HepG2 (cell line): ENCODE data around the gene THEM5. TPM values are rescaled to one million over a fixed set of nuclear protein-coding genes. Genes with fewer than 3 reads are reported as not detected.

ENCODE experiments used
- ERF ChIP-seq: IDR thresholded peaks from 2 replicates; pipeline ENCODE4 v1.6.1; 2018; ENCODE audit warnings: missing biosample characterization, missing genetic modification reagents
- FOSL2 ChIP-seq: sonication (generic); formaldehyde crosslinking; IDR thresholded peaks from 2 replicates; pipeline ENCODE4 v1.4.0; 2020; ENCODE audit warnings: missing genetic modification reagents
- FOXA3 ChIP-seq: IDR thresholded peaks from 2 replicates; pipeline ENCODE4 v1.6.1; 2016; ENCODE audit warnings: missing genetic modification reagents, missing compliant biosample characterization
- GATAD2A ChIP-seq: IDR thresholded peaks from 2 replicates; pipeline ENCODE4 v1.6.1; 2016
- KDM5B ChIP-seq: sonication (generic); formaldehyde crosslinking; IDR thresholded peaks from 2 replicates; pipeline ENCODE4 v1.4.0; 2020; ENCODE audit warnings: missing genetic modification reagents, mild to moderate bottlenecking, borderline replicate concordance
- NCOA5 ChIP-seq: sonication (generic); formaldehyde crosslinking; IDR thresholded peaks from 2 replicates; pipeline ENCODE4 v1.4.0; 2020; ENCODE audit warnings: missing genetic modification reagents
- NFYB ChIP-seq: sonication (generic); formaldehyde crosslinking; IDR thresholded peaks from 2 replicates; pipeline ENCODE4 v1.4.0; 2020; ENCODE audit warnings: missing genetic modification reagents
- NR1H2 ChIP-seq: sonication (generic); formaldehyde crosslinking; IDR thresholded peaks from 2 replicates; pipeline ENCODE4 v1.8.1; 2022; ENCODE audit warnings: low read depth, missing genetic modification reagents, borderline replicate concordance
- RNF2 ChIP-seq: fragments of 450-650 bp; conservative IDR thresholded peaks from 2 replicates; pipeline ENCODE4 v1.6.1; 2016; ENCODE audit warnings: low read depth
- YEATS2 ChIP-seq: sonication (generic); formaldehyde crosslinking; IDR thresholded peaks from 2 replicates; pipeline ENCODE4 v1.4.0; 2020; ENCODE audit warnings: missing genetic modification reagents, borderline replicate concordance
- ZNF263 ChIP-seq: sonication (generic); formaldehyde crosslinking; IDR thresholded peaks from 2 replicates; pipeline ENCODE4 v1.4.0; 2020; ENCODE audit warnings: missing genetic modification reagents
- ZNF382 ChIP-seq: sonication (generic); formaldehyde crosslinking; IDR thresholded peaks from 2 replicates; pipeline ENCODE4 v1.5.0; 2020; ENCODE audit warnings: missing genetic modification reagents, mild to moderate bottlenecking, borderline replicate concordance
- ZNF589 ChIP-seq: sonication (generic); formaldehyde crosslinking; conservative IDR thresholded peaks from 2 replicates; pipeline ENCODE4 v1.8.0; 2022; ENCODE audit warnings: mild to moderate bottlenecking, moderate library complexity, missing genetic modification reagents
- polyA plus RNA-seq, 8 experiments: library from polyadenylated mRNA; depleted of rRNA in 3 of 8; stranded (reverse) in 7 of 8; unstranded in 1 of 8; fragments of >200 nt; fragmentation: Illumina TruSeq in 4 of 8; extraction: Trizol in 4 of 8; gene quantifications; 2 replicates each; pipeline versions ENCODE4 v1.2.1 to v1.2.3, GENCODE V29; 2011 to 2016; ENCODE audit warnings: low read depth in 4 of 8, missing spikeins in 1 of 8, mixed read lengths in 1 of 8; ENCODE audit not compliant: insufficient read depth in 1 of 8
- total RNA-seq, 5 experiments: library from RNA; depleted of rRNA; stranded (reverse); fragments of >200 nt; fragmentation: Illumina TruSeq; extraction: Trizol; gene quantifications; 2 replicates each; pipeline ENCODE4 v1.2.3, GENCODE V29; 2016; ENCODE audit warnings: low read depth in 1 of 5
- TF ChIP-seq, protein P1 (sequence below), 2 experiments: fragments of 450-650 bp in 1 of 2; sonication (generic) in 1 of 2; formaldehyde crosslinking in 1 of 2; IDR thresholded peaks; 2 replicates each; pipeline versions ENCODE4 v1.6.1 to v1.8.0; 2016 to 2022; ENCODE audit warnings: antibody characterized with exemption in 1 of 2, mild to moderate bottlenecking in 1 of 2, missing genetic modification reagents in 1 of 2
- TF ChIP-seq, protein P2 (sequence below): IDR thresholded peaks from 2 replicates; pipeline ENCODE4 v1.6.1; 2018; ENCODE audit warnings: missing genetic modification reagents, mild to moderate bottlenecking, missing compliant biosample characterization
- TF ChIP-seq, protein P3 (sequence below): sonication (generic); formaldehyde crosslinking; IDR thresholded peaks from 2 replicates; pipeline ENCODE4 v1.4.0; 2020; ENCODE audit warnings: missing genetic modification reagents

THEM5 gene
- total and polyA plus RNA-seq, 2 of the 13 experiments (the other 11 are each of a cell fraction or from before 2014, with no cell fraction given), result not detected

DNA sequence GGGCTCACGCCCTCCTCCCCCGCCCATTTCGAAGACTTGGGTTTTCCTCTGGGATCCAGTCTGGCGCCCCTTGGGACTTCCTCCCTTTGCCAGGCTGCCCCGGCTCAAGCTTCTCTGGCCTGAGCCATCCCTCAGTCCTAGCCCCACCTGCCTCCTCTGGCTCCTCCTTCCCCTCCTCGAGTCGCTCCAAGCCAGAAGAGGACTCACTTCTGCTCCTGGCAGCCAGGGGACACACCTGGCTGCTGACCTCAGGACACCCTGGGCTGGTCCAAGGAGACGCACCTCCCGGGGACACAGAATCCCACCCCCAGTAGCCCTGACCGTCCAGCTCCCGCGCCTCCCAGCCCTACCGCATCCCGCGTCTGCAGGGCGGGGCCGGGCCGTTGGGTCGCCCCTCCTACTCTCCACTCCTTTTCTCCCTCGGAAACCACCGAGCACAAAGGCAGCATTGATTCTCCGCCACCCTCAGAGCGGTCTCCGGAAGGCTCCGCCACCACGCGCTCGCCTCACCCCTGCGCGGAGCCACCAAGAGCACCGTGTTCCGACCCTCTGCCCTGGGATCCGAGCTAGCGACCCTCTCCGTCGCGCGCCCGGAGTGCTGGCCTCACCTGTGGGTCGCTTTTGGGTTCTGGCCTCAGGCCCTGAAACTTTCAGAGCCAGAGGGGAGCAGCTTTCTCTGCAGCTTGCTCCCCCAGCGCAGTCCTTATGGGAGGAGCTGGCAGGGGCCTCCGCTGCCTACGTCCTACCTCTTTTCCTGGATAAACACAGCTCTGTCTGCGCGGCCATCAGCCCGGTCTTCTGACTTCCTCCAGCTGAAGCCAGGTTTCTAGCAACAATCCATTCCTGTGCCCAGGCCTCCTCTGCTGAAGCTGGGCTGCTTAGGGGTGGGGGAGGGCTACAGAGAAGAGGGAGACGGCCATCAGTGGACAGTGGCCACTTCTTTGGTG lies 13.8 kb downstream of the THEM5 start, which contains the start of gene C2CD4D (continued):
- TF ChIP-seq, protein P1, sequence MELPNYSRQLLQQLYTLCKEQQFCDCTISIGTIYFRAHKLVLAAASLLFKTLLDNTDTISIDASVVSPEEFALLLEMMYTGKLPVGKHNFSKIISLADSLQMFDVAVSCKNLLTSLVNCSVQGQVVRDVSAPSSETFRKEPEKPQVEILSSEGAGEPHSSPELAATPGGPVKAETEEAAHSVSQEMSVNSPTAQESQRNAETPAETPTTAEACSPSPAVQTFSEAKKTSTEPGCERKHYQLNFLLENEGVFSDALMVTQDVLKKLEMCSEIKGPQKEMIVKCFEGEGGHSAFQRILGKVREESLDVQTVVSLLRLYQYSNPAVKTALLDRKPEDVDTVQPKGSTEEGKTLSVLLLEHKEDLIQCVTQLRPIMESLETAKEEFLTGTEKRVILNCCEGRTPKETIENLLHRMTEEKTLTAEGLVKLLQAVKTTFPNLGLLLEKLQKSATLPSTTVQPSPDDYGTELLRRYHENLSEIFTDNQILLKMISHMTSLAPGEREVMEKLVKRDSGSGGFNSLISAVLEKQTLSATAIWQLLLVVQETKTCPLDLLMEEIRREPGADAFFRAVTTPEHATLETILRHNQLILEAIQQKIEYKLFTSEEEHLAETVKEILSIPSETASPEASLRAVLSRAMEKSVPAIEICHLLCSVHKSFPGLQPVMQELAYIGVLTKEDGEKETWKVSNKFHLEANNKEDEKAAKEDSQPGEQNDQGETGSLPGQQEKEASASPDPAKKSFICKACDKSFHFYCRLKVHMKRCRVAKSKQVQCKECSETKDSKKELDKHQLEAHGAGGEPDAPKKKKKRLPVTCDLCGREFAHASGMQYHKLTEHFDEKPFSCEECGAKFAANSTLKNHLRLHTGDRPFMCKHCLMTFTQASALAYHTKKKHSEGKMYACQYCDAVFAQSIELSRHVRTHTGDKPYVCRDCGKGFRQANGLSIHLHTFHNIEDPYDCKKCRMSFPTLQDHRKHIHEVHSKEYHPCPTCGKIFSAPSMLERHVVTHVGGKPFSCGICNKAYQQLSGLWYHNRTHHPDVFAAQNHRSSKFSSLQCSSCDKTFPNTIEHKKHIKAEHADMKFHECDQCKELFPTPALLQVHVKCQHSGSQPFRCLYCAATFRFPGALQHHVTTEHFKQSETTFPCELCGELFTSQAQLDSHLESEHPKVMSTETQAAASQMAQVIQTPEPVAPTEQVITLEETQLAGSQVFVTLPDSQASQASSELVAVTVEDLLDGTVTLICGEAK (IDR thresholded peaks at IDR 0.05), result no peak
- TF ChIP-seq, protein P1 (CRISPR knock-in tag; IDR thresholded peaks at IDR 0.05), result 0 out of 2 replicates have a peak, but pooled peaks have one; percentile 41
- no peak for TF ChIP-seq NFYB (CRISPR knock-in tag)
- TF ChIP-seq FOXA3, result peak; percentile 31; the same call in 1 of the 2 replicates
- TF ChIP-seq GATAD2A (CRISPR knock-in tag), result peak; percentile 51
- no peak for TF ChIP-seq ZNF382 (CRISPR knock-in tag)
- TF ChIP-seq, protein P2, sequence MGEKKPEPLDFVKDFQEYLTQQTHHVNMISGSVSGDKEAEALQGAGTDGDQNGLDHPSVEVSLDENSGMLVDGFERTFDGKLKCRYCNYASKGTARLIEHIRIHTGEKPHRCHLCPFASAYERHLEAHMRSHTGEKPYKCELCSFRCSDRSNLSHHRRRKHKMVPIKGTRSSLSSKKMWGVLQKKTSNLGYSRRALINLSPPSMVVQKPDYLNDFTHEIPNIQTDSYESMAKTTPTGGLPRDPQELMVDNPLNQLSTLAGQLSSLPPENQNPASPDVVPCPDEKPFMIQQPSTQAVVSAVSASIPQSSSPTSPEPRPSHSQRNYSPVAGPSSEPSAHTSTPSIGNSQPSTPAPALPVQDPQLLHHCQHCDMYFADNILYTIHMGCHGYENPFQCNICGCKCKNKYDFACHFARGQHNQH (CRISPR knock-in tag), result 0 out of 2 replicates have a peak, but pooled peaks have one; percentile 27
- peak; percentile 40; the same call in 1 of the 2 replicates for TF ChIP-seq YEATS2 (CRISPR knock-in tag)
- TF ChIP-seq, protein P3, sequence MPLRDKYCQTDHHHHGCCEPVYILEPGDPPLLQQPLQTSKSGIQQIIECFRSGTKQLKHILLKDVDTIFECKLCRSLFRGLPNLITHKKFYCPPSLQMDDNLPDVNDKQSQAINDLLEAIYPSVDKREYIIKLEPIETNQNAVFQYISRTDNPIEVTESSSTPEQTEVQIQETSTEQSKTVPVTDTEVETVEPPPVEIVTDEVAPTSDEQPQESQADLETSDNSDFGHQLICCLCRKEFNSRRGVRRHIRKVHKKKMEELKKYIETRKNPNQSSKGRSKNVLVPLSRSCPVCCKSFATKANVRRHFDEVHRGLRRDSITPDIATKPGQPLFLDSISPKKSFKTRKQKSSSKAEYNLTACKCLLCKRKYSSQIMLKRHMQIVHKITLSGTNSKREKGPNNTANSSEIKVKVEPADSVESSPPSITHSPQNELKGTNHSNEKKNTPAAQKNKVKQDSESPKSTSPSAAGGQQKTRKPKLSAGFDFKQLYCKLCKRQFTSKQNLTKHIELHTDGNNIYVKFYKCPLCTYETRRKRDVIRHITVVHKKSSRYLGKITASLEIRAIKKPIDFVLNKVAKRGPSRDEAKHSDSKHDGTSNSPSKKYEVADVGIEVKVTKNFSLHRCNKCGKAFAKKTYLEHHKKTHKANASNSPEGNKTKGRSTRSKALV (CRISPR knock-in tag), result 0 out of 2 replicates have a peak, but pooled peaks have one; percentile 30
- TF ChIP-seq KDM5B, result peak; percentile 55; the same call in 1 of the 2 replicates
- TF ChIP-seq NCOA5 (CRISPR knock-in tag), result no peak
- no peak for TF ChIP-seq ZNF589
- peak; percentile 33; the same call in 1 of the 2 replicates for TF ChIP-seq FOSL2
- peak; percentile 42; the same call in 1 of the 2 replicates for TF ChIP-seq ZNF263
- TF ChIP-seq RNF2, result 0 out of 2 replicates have a peak, but pooled peaks have one; percentile 44
- TF ChIP-seq NR1H2 (CRISPR knock-in tag), result no peak
- TF ChIP-seq ERF (CRISPR knock-in tag), result peak; percentile 64; the same call in 1 of the 2 replicates
